Ishikawa (cell line): Measurements from ENCODE around the gene CTDSPL2.

Experiments used
- CEBPB ChIP-seq: IDR thresholded peaks from 2 replicates; pipeline ENCODE4 v1.6.1; 2012
- CREB1 ChIP-seq: IDR thresholded peaks from 2 replicates; pipeline ENCODE4 v1.6.1; 2012; ENCODE audit warnings: low read depth
- EP300 ChIP-seq: IDR thresholded peaks from 2 replicates; pipeline ENCODE4 v1.6.1; 2012; ENCODE audit warnings: borderline replicate concordance
- FOXM1 ChIP-seq: IDR thresholded peaks from 2 replicates; pipeline ENCODE4 v1.6.1; 2012; ENCODE audit warnings: low read depth, borderline replicate concordance
- MAX ChIP-seq: IDR thresholded peaks from 2 replicates; pipeline ENCODE4 v1.6.1; 2012
- NFIC ChIP-seq: IDR thresholded peaks from 2 replicates; pipeline ENCODE4 v1.6.1; 2012
- RAD21 ChIP-seq: IDR thresholded peaks from 2 replicates; pipeline ENCODE4 v1.6.1; 2012; ENCODE audit warnings: low read depth
- TAF1 ChIP-seq: IDR thresholded peaks from 2 replicates; pipeline ENCODE4 v1.6.1; 2012; ENCODE audit warnings: low read depth, mild to moderate bottlenecking
- TCF12 ChIP-seq: IDR thresholded peaks from 2 replicates; pipeline ENCODE4 v1.6.1; 2012; ENCODE audit warnings: low read depth
- USF1 ChIP-seq: IDR thresholded peaks from 2 replicates; pipeline ENCODE4 v1.6.1; 2012
- ZBTB7A ChIP-seq: IDR thresholded peaks from 2 replicates; pipeline ENCODE4 v1.6.1; 2012; ENCODE audit warnings: low read depth

GRCh38 chr15:44535092-44535491 lies 107.7 kb downstream of the CTDSPL2 start:
- TF ChIP-seq TAF1 (no peak), USF1 (no peak), CREB1 (no peak), ZBTB7A (no peak), MAX (no peak), RAD21 (no peak), TCF12 (no peak), EP300 (no peak), FOXM1 (no peak), CEBPB (no peak), NFIC (no peak)
